HG03025 (cell line): ENCODE data around the gene SUCLG2.

Experiments
- ATAC-seq: cut with Tn5 transposase; IDR thresholded peaks from one replicate; pipeline ENCODE4 v1.9.1; 2021; ENCODE audit warnings: mild to moderate bottlenecking, moderate library complexity; ENCODE audit not compliant: unreplicated experiment, low FRiP score

SUCLG2 gene

GRCh38 chr3:67522081-67522480 lies 132.3 kb downstream of the SUCLG2 start:
- no peak for ATAC-seq

GRCh38 chr3:67521053-67521646 lies 133.3 kb downstream of the SUCLG2 start:
- ATAC-seq = no peak

- ATAC-seq = no peak
Observed at GRCh38 chr3:67518236-67518635, 136.2 kb downstream of the SUCLG2 start.

GRCh38 chr3:67517781-67518180 lies 136.6 kb downstream of the SUCLG2 start:
- ATAC-seq = no peak

- no peak for ATAC-seq
Observed at GRCh38 chr3:67516496-67516895, 137.9 kb downstream of the SUCLG2 start.

DNA sequence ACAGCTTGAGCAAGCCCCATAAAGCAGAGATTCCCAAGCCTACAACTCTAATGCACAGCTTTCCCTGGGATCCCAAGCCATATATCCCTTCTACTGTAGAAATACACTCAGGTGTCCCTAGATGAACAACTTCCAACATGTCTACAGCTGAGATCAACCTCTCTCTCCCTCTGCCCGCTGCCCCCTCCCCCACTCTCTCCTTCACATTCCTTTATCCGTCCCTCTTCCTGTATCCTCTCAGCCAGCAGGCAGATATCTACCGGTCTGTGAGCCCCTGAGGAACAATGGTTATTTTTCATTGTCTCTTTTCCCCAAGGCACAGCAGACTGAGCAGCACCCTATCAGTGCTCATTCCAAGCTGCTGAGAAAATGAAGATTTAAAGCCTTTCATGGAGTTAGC lies 138.6 kb downstream of the SUCLG2 start:
- no peak for ATAC-seq

GRCh38 chr3:67509471-67510075 lies 144.8 kb downstream of the SUCLG2 start:
- no peak for ATAC-seq

GRCh38 chr3:67507584-67507983 lies 146.8 kb downstream of the SUCLG2 start:
- no peak for ATAC-seq

- no peak for ATAC-seq
Observed at GRCh38 chr3:67500709-67501108, 153.7 kb downstream of the SUCLG2 start.

DNA sequence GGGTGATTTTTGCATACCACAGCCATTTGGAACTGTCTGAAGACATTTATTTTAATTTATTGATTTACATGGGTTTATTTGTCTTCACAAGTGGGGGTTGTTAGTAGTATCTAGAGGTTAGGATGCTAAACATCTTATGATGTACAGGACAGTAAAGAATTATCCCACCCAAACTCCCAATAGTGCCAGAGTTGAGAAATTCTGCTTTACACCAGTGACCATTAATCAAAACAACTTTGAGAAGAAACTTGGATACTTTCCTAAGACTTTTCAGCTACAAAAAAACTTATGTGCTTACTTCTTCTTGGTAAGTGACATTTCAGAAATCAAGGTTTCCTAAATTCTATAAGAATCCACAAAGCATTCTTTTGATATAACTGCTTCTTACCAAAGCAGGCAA lies 156.7 kb downstream of the SUCLG2 start:
- ATAC-seq = no peak

DNA sequence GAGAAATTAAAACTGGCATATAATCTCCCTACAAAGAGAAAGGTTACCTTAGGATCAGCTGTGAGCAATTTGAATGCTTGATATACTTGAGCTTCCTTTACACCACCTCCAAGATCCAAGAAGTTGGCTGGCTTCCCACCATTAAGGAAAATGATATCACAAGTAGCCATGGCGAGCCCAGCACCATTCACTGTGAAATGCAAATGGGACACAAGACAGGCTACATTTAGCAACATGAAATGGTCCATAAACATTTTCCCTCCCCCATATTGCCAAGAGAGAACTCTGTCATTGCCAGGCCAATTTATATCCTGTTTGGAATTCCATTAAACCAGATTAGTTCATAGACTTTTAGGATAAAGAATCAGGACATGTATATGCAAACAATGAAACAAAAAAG lies 158.7 kb downstream of the SUCLG2 start:
- ATAC-seq = no peak

GRCh38 chr3:67493808-67494207 lies 160.6 kb downstream of the SUCLG2 start:
- no peak for ATAC-seq

- no peak for ATAC-seq
Observed at GRCh38 chr3:67490658-67491057, 163.8 kb downstream of the SUCLG2 start.

- no peak for ATAC-seq
Observed at GRCh38 chr3:67489816-67490215, 164.6 kb downstream of the SUCLG2 start.

DNA sequence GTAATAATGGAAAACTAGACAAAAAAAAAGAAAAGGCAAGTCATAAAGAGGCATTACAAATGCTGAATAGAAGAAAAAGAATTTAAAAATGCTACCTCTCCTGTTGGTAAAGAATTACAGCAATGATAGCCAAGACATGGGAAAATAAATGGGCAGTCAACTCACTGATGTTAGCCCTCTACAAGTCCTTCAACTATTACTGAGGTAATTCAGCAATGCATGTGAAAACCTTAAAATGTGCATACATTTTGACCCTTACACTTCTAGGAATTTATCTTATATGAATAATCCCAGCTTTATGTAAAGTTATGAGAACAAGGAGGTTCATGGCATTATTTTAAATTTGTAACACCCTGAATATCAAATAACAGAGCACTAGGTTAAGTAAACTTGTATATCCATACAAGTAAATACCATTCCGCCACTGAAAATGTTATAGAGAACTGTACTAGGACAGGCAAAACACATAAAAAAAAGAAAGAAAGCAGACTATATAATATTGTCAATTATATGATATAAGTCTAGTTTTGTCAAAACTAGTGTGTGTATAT lies 166.8 kb downstream of the SUCLG2 start:
- ATAC-seq = no peak

DNA sequence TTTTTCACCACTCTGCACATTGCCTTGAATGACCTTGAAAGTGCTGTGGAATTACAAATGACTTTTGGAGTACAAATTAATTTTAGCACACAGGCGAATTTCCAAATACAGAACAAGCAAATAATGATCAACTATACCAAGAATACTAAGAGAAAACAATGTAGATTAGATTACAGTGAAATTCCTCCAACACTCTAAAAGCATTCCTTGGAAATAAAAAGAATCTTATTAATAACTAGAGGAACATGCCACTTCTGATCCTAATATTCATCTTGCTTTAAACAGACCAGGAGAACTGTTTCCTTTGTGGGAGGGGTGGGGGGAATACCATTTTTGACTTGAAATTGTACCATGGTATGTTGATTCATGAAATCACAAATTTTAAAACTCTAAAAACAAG lies 167.5 kb downstream of the SUCLG2 start:
- ATAC-seq = no peak

GRCh38 chr3:67484085-67484484 lies 170.3 kb downstream of the SUCLG2 start:
- no peak for ATAC-seq

GRCh38 chr3:67481126-67481525 lies 173.3 kb downstream of the SUCLG2 start:
- ATAC-seq = no peak

DNA sequence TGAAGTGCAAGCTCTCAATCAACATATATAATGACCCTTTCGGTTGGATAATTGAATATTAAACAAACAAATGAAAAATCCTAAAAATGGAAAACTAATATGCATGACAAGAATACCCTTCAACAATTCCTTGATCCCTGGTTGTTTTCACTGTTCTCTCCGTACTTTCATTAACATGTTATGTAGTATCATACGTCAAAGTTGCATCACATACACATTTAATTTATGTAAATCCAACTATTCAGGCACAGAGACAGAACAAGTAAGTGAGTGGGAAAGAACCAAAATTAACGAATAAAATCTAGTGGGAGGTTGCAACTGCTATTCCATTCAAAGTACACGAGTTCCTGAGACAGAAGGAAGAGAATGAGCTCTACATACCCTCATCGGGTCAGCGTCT lies 176.0 kb downstream of the SUCLG2 start:
- ATAC-seq = no peak

GRCh38 chr3:67474311-67474710 lies 180.1 kb downstream of the SUCLG2 start:
- no peak for ATAC-seq

- no peak for ATAC-seq
Observed at GRCh38 chr3:67472674-67473201, 181.7 kb downstream of the SUCLG2 start.

DNA sequence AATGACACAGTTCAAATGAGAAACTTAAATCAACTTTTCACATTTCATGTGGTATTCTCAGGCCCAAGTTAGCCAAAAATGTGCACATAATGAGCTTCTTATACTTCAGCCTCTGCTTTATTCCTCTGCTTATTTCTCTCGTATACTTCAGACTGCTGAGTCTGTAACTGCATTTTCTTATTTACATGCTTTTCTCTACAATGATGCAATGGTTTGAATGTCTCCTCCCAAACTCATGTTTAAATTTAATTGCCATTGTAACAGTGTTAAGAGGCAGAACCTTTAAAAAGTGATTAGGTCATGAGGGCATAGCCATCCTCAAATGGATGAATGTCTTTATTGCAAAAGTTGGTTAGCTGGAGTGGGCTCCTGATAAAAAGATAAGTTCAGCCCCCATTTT lies 184.2 kb downstream of the SUCLG2 start:
- ATAC-seq = no peak
